Keratinocyte (primary cell): ENCODE results near the gene FRRS1L. TPM values are rescaled to one million over a fixed set of nuclear protein-coding genes. Genes with fewer than 3 reads are reported as not detected.
"Not testable (repeated sequence)": the region's sequence is repeated elsewhere in the genome, so short reads cannot be mapped to it uniquely, and the experiment has no call there.

ENCODE experiments used
- DNase-seq: peaks from one replicate; pipeline ENCODE4 v3.0.0-alpha.2; 2011; ENCODE audit warnings: low read depth, missing footprints, low spot score
- FAIRE-seq: peaks from 2 replicates; lab custom pipeline; 2011; peaks lifted over from hg19 to GRCh38; lab: Jason Lieb, UNC
- H2AFZ ChIP-seq: 2 replicates; pipeline ENCODE4 v1.6.0; 2012; ENCODE audit warnings: low read length, control low read depth, inconsistent platforms; ENCODE audit not compliant: control insufficient read depth
- H3K27ac ChIP-seq: 2 replicates; pipeline ENCODE4 v1.5.1; 2011; ENCODE audit warnings: low read length; ENCODE audit not compliant: control insufficient read depth, insufficient read depth
- H3K27me3 ChIP-seq: 3 replicates; pipeline ENCODE4 v1.6.0; 2011; ENCODE audit warnings: low read length; ENCODE audit not compliant: control insufficient read depth, insufficient read depth; ENCODE audit errors: extremely low read depth
- H3K36me3 ChIP-seq, 2 experiments: 2 replicates in 1 of 2; 3 replicates in 1 of 2; pipeline ENCODE4 v1.5.1; 2011; ENCODE audit warnings: low read length in 2 of 2, mild to moderate bottlenecking in 1 of 2; ENCODE audit not compliant: control insufficient read depth in 2 of 2, insufficient read depth in 2 of 2; ENCODE audit errors: extremely low read depth in 1 of 2
- H3K4me1 ChIP-seq: 3 replicates; pipeline ENCODE4 v1.5.1; 2011; ENCODE audit warnings: low read length; ENCODE audit not compliant: control insufficient read depth, insufficient read depth; ENCODE audit errors: extremely low read depth
- H3K4me2 ChIP-seq: 3 replicates; pipeline ENCODE4 v1.6.0; 2011; ENCODE audit warnings: low read depth, low read length; ENCODE audit not compliant: control insufficient read depth, insufficient read depth; ENCODE audit errors: extremely low read depth
- H3K4me3 ChIP-seq, 3 experiments: fragments of 200-600 bp in 1 of 3; sonication (generic) in 1 of 3; 2 replicates in 2 of 3; 3 replicates in 1 of 3; pipeline ENCODE4 v1.5.1; 2011 to 2016; ENCODE audit warnings: low read length in 3 of 3, mild to moderate bottlenecking in 3 of 3, control low read depth in 2 of 3, inconsistent platforms in 1 of 3, low read depth in 1 of 3, mixed read lengths in 1 of 3, mixed run types in 1 of 3, moderate library complexity in 1 of 3; ENCODE audit not compliant: control insufficient read depth in 2 of 3, insufficient read depth in 2 of 3; ENCODE audit errors: extremely low read depth in 1 of 3
- H3K79me2 ChIP-seq: 2 replicates; pipeline ENCODE4 v1.6.0; 2012; ENCODE audit warnings: low read length; ENCODE audit not compliant: control insufficient read depth, insufficient read depth
- H3K9ac ChIP-seq: 3 replicates; pipeline ENCODE4 v1.6.0; 2011; ENCODE audit warnings: low read length; ENCODE audit not compliant: control insufficient read depth, insufficient read depth; ENCODE audit errors: extremely low read depth
- H3K9me1 ChIP-seq: 3 replicates; pipeline ENCODE4 v1.6.0; 2011; ENCODE audit warnings: low read length; ENCODE audit not compliant: control insufficient read depth, insufficient read depth; ENCODE audit errors: extremely low read depth
- H3K9me3 ChIP-seq: 2 replicates; pipeline ENCODE4 v1.5.1; 2012; ENCODE audit warnings: low read depth, low read length; ENCODE audit not compliant: control insufficient read depth
- H4K20me1 ChIP-seq: 3 replicates; pipeline ENCODE4 v1.6.0; 2011; ENCODE audit warnings: low read length; ENCODE audit not compliant: control insufficient read depth, insufficient read depth; ENCODE audit errors: extremely low read depth
- EZH2 ChIP-seq: IDR thresholded peaks from one replicate; pipeline ENCODE4 v1.6.1; 2012; ENCODE audit warnings: inconsistent platforms, mild to moderate bottlenecking, low read length, moderate library complexity
- dilution Hi-C: fragments of 300-500 bp; cut with MboI; formaldehyde crosslinking; loops from one replicate; pipeline ENCODE4 v1.7.0; 2020; ENCODE audit warnings: low sequenced_read_pairs; ENCODE audit not compliant: extremely low pct_ligation_motif_present
- polyA plus RNA-seq, 5 experiments: library from polyadenylated mRNA; depleted of rRNA in 3 of 5; stranded (reverse) in 3 of 5; stranded (forward) in 1 of 5; unstranded in 1 of 5; fragments of >200 nt; gene quantifications; 1 replicate in 1 of 5; 2 replicates in 3 of 5; 3 replicates in 1 of 5; pipeline versions ENCODE4 v1.2.1 to v1.2.3, GENCODE V29; 2011 to 2012; ENCODE audit warnings: missing spikeins in 2 of 5, low read depth in 1 of 5, low replicate concordance in 1 of 5
- TF ChIP-seq, protein P1 (sequence below), 3 experiments: IDR thresholded peaks in 1 of 3; conservative IDR thresholded peaks in 1 of 3; optimal IDR thresholded peaks in 1 of 3; 2 replicates in 2 of 3; 3 replicates in 1 of 3; pipeline versions ENCODE3 to v1.5.1; 2011; ENCODE audit warnings: low read length in 3 of 3, mild to moderate bottlenecking in 3 of 3, moderate library complexity in 2 of 3, control low read depth in 1 of 3, inconsistent platforms in 1 of 3; ENCODE audit not compliant: insufficient read depth in 2 of 3; ENCODE audit errors: extremely low read depth in 1 of 3

Gene FRRS1L
- polyA plus RNA-seq, 1 donor (not counting 4 experiments of a cell fraction or from before 2014, with no cell fraction given): not detected

DNA sequence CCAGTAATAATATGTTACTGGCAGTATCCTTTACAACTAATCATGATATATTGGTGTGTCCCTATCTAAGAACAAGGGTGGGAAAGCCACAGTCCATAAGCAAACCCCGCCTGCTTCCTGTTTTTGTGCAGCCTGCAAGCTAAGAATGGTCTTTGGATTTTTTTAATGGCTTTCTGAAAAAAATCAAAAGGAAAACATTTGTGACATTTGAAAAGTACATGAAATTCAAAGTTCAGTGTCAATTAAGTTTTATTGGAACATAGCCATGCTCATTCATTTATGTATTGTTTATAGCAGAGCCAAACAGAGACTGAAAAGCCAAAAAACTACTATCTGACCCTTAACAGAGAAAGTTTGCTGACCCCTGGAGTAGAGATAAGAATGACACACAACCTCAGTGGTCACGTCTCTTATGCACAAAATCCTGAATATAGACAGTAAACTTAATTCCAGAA, 34.5 kb downstream of the FRRS1L start:
- H3K27ac ChIP-seq: no peak overlapping the region
- no peak for DNase-seq
- H3K4me1 ChIP-seq: no peaks in the 10 kb centered on the region

DNA sequence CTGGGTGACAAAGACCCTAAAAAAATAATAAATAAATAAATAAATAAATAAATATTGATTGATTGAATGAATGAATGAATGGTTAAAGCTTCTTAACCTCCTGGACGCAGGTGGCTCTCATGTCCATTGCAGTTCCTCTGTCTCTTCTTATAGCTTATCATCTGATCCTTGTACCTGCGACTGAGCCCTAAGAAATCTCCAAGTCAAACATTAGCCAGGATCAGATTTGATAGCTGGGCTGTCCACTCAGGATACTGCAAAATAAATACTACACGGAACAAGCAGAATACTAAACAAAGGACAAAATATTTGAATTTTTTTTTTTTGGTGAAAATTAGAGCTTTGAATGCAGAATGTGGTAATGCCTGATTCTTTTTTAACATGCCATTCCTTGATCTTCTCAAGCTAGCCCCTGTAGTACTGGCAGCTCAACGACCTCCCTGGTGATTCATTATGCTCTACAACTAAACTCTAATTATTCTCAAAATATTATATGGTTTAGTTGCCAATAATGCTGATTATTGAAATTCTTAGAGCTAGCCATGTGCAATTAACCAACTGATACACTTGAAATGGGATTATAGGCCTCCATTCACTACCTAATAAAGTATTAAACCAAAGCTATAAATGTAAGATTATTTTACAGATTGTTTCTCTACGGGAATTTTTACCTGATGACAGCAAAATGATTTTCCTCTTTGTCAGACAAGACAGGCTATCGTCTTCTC, 37.4 kb downstream of the FRRS1L start:
- no peak overlapping the region for H2AFZ ChIP-seq
- no peak overlapping the region for H3K27ac ChIP-seq
- no peak overlapping the region for H3K4me3 ChIP-seq
- no peaks in the 10 kb centered on the region for H3K9me1 ChIP-seq
- H3K27me3 ChIP-seq: no peaks in the 10 kb centered on the region
- DNase-seq: no peak
- TF ChIP-seq, protein P1, sequence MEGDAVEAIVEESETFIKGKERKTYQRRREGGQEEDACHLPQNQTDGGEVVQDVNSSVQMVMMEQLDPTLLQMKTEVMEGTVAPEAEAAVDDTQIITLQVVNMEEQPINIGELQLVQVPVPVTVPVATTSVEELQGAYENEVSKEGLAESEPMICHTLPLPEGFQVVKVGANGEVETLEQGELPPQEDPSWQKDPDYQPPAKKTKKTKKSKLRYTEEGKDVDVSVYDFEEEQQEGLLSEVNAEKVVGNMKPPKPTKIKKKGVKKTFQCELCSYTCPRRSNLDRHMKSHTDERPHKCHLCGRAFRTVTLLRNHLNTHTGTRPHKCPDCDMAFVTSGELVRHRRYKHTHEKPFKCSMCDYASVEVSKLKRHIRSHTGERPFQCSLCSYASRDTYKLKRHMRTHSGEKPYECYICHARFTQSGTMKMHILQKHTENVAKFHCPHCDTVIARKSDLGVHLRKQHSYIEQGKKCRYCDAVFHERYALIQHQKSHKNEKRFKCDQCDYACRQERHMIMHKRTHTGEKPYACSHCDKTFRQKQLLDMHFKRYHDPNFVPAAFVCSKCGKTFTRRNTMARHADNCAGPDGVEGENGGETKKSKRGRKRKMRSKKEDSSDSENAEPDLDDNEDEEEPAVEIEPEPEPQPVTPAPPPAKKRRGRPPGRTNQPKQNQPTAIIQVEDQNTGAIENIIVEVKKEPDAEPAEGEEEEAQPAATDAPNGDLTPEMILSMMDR (optimal IDR thresholded peaks at IDR 0.05 in 1 of 3, IDR thresholded peaks at IDR 0.05 in 1 of 3, conservative IDR thresholded peaks at IDR 0.05 in 1 of 3; ENCODE audit: extremely low read depth in 1 of 3, insufficient read depth in 2 of 3, low read length in 3 of 3): no peak
- no peak for TF ChIP-seq EZH2
- H4K20me1 ChIP-seq: no peaks in the 10 kb centered on the region
- H3K9me3 ChIP-seq: no peaks in the 10 kb centered on the region
- H3K36me3 ChIP-seq: no peaks in the 10 kb centered on the region
- no peaks in the 10 kb centered on the region for H3K79me2 ChIP-seq
- dilution Hi-C loops: loop anchor here (10.0 kb wide), 1 partner anchor 55 kb away; no protein-coding TSS in a partner anchor
- H3K9ac ChIP-seq: no peak overlapping the region
- no peak for FAIRE-seq
- H3K4me2 ChIP-seq: no peak overlapping the region
- H3K4me1 ChIP-seq: no peaks in the 10 kb centered on the region

More for the DNA sequence above, 34.5 kb downstream of the FRRS1L start:
- Histone ChIP-seq H3K9me3 (no peaks in the 10 kb centered on the region), H3K27me3 (no peaks in the 10 kb centered on the region), H3K4me3 (no peak overlapping the region), H4K20me1 (no peaks in the 10 kb centered on the region), H3K36me3 (no peaks in the 10 kb centered on the region), H3K4me2 (no peak overlapping the region), H3K79me2 (no peaks in the 10 kb centered on the region), H3K9ac (no peak overlapping the region), H2AFZ (no peak overlapping the region), H3K9me1 (no peaks in the 10 kb centered on the region)
- TF ChIP-seq, protein P1 (optimal IDR thresholded peaks at IDR 0.05 in 1 of 3, IDR thresholded peaks at IDR 0.05 in 1 of 3, conservative IDR thresholded peaks at IDR 0.05 in 1 of 3; ENCODE audit: extremely low read depth in 1 of 3, insufficient read depth in 2 of 3, low read length in 3 of 3): no peak
- TF ChIP-seq EZH2: no peak
- FAIRE-seq: no peak
- dilution Hi-C loops: no loop called here

DNA sequence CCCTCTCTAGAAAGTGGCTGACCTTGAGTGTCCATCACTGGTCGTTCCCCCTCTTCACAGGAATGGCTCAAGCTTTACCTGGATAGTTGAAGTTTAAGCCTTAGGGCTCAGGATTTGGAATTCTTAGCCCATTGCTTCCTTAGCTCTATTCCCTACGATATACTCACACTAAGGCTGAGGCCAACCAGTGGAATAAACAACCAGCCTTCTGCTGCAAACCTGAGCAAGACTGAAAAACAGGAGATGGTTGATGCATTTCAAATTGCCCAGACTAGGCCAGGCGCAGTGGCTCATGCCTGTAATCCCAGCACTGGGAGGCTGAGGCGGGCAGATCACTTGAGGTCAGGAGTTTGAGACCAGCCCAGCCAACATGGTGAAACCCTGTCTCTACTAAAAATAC, 40.4 kb downstream of the FRRS1L start:
- H3K79me2 ChIP-seq, H4K20me1 ChIP-seq, H3K4me1 ChIP-seq, H3K27me3 ChIP-seq, H3K27ac ChIP-seq, H3K4me2 ChIP-seq, H3K9ac ChIP-seq, H3K4me3 ChIP-seq, H2AFZ ChIP-seq, H3K9me1 ChIP-seq, H3K36me3 ChIP-seq, H3K9me3 ChIP-seq, FAIRE-seq, DNase-seq: not testable (repeated sequence)
- dilution Hi-C loops: loop anchor here (10.0 kb wide), 1 partner anchor 58 kb away; no protein-coding TSS in a partner anchor
